ENCODE measurements around the gene NPB.

NPB gene

DNA sequence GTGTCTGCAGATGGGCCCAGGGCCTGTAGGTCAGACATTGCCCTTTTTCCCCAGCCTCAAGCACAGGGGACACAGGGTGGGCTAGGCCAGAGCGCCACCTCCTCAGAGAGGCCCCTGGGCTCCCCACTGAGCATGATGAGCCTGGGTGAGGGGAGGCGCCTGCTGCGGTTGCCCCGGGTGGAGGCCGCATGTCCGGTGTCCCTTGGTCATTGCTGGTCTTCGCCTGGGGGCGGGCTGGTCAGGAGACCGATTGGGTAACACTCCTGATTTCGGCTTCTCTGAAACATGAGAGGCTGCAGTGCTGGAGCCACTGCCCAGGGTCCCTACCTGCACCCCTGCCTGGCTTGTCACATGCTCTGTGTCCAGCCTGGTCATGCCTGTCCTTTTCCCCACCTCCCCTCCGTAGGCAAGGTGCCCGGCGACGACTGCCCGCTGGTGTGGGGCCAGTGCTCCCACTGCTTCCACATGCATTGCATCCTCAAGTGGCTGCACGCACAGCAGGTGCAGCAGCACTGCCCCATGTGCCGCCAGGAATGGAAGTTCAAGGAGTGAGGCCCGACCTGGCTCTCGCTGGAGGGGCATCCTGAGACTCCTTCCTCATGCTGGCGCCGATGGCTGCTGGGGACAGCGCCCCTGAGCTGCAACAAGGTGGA is 2.4 kb upstream of the NPB start:
- no peak for DNase-seq

GRCh38 chr17:81900181-81900820 is 1.7 kb upstream of the NPB start:
- DNase-seq = no peak

GRCh38 chr17:81901167-81902022 is 643 bp upstream of the NPB start:
- DNase-seq = no peak

- DNase-seq = no peak
These were observed 796 bp downstream of the NPB start for GRCh38 chr17:81902653-81903414.

DNA sequence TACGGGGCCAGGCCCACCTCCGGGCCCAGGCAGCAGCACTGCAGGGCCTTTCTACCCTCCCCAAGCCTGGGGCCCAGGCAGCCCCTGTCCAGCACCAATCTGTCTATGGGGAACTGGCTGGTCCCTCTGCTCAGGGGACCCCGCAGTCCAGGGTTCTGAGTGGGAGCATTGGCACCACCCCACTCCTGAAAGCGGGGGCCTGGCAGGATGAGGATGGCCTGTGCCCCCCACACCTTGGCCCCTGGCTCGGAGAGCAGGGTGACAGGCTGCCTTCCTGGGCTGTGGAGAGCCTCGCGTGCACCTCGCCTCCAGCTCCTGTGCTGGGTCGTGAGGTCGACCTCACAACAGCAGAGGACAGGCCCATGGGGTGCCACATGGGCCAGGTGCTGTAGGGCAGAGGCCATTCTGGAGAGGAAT is 1.4 kb downstream of the NPB start:
- DNase-seq = no peak

DNA sequence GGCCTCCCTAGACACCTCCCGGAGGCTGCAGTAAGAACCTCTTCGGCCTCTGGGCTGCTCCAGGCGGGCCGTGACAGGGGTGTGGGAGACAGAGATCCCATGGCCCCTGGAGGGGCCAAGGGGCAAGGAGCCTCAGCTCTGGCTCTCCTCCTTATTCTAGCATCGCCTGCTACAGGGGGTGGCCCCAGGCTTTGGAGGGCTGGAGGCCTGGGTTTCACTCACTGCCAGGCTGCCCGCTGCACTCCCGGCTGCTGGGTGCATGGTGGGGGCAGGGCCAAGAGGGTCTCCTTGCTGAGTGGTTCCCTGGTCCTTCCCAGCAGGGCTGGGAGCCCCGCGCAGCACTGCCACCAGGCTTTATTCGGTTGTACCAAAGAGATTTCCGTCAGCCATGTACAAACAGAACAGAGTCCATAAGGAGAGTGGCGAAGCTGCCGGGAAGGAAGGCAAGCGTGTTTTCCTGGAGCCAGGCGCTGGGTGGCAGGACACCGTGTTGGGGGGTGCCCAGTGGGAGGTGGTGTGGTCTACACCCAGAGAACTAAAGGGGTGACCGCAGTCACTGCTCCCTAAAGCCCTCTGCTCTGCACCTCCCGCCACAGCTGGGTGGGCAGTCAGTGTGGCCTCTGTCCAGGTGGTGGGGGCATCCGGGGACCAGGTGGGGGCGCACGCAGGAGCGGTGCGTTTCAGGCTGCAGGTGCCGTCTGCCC is 2.0 kb downstream of the NPB start:
- DNase-seq = no peak

GRCh38 chr17:81904600-81905423 is 2.8 kb downstream of the NPB start:
- DNase-seq = no peak

DNA sequence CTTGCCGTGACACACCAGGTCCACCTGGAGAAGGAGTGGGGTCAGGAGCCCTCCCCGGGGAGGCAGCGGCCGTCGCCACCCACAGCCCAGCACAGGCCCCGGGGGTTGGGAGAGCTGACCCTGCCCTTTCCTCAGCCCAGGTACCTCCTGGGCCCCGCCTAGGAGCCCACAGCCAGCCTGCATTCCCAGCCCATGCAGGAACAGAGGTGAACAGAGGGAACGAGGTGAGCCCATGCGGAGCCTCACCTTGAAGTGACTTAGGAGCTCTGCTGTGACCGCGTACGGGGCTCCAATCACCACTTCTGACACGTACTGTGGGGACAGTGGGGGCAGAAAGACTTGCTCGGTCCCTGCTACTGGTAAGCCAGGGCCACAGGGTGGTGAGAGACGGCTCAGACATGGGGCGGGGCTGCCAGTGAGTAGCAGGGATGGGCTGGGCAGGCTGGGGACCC is 3.4 kb downstream of the NPB start:
- DNase-seq = no peak

- DNase-seq = no peak
These were observed 4.0 kb downstream of the NPB start for GRCh38 chr17:81905993-81906392.

DNA sequence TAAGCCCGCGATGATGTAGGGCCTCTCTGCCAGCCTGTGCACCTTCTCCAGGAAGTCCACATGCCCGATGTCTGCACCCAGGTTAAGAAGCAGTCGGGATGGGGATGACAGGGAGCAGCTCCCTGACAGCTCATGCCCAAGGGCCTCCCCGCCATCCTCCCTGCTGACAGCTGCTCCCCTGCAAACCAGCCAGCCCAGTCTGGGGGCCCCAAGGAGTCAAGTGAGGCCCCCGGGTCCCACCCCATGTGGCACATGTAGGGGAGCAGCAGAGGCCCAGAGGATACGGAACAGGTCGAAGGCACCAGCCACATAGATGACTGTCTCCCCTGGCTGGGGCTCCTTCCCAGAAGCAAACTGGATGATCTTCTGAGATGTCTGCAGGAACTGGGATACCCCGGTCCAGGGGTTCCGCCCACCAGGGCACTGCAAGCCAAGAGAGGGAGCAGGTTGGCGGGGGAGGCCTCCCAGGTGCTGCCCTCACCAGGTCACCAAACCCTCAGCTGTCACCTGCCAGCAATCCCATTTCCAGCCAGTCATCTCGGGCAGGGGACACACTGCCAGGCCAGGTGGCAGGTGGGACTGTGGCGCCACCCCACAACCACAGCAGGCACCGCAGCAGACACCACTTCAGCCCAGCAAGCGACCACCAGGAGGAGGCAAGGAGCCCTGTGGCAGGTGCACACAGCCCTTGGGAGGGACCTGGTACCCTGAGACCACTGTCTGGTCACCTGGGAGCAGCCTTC is 4.6 kb downstream of the NPB start:
- DNase-seq = no peak

DNA sequence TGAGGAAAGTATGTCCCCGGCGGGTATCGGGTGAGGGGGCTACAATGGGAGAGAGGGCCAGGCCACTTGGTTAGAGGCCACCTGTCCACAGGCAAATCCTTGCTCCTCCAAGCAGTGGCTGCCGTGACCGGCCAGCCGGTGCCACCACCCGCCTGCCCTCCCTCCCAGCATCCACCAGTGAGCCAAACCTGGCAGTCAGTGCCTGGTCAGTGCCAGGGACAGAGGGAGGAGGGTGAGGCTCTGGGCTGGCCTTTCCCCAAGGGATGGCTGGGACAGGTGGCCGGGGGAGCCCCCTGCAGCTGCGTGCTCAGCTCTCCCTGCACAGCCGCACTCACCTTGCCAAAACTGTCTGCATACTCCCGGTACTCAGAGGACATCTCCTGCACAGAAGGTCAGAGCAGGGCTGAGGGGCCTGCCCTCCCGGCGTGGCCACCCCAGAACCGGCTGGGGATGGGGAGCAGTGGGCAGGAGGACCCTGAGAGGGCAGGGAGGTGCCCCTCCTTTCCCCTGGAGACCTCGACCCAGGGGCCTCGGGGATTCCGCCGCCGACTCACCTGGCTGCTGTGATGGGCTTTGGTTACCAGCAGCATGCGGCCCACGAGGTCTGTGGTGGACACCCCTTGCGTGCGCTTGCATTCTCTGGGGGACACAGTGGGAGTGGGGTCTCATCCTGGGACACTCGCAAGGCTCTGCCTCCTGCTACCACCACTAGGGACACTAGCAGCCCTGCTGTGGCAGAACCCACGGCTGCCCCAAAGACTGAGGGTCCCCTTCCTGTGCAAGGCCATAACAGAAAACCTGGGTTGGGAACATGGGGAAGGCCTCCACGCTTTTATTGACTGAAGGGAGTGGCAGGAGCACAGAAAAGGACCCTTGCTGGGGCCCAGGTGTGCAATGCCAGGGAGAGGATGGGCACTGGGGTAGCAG is 5.4 kb downstream of the NPB start:
- DNase-seq = no peak

DNA sequence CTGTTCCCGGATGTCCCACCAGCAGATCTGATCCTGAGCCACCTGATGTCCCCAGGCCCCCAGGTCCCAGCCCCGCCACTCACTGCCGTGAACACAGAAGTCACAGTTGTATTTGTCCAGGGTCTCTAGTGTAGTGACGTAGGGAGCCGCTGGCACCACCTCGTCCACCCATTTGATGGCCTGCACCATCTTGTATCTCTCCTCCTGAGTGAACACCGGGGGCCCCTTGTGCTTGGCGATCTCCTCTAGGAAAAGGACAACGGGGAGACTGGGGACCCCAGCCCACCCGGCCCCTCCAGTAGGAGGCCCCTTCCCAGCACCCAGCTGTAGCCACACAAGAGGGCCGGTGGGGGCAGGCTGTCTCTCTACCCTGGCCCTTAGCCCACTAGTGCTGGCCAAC is 6.8 kb downstream of the NPB start:
- DNase-seq = no peak

DNA sequence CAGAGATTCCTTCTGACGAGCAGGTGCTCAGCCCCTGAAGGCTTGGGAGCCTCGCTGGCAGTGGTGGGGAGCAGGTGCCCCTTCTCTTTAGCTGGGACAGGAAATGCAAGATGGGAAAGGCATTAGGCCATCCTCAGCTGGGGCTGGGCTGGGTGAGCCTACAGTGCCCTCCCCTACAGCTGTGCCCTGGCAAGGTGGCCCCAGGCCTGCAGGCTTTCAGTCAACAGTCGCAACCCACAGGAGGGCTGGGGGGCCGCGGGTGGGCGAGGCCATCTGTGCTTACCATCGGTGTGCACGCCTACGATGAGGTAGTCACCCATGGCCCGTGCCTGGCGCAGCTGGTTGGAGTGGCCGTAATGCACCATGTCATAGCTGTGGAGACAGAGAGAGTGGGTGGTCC is 7.2 kb downstream of the NPB start:
- no peak for DNase-seq

- no peak for DNase-seq
These were observed 8.2 kb downstream of the NPB start for GRCh38 chr17:81909966-81910839.

GRCh38 chr17:81910840-81911276 is 8.8 kb downstream of the NPB start:
- no peak for DNase-seq

DNA sequence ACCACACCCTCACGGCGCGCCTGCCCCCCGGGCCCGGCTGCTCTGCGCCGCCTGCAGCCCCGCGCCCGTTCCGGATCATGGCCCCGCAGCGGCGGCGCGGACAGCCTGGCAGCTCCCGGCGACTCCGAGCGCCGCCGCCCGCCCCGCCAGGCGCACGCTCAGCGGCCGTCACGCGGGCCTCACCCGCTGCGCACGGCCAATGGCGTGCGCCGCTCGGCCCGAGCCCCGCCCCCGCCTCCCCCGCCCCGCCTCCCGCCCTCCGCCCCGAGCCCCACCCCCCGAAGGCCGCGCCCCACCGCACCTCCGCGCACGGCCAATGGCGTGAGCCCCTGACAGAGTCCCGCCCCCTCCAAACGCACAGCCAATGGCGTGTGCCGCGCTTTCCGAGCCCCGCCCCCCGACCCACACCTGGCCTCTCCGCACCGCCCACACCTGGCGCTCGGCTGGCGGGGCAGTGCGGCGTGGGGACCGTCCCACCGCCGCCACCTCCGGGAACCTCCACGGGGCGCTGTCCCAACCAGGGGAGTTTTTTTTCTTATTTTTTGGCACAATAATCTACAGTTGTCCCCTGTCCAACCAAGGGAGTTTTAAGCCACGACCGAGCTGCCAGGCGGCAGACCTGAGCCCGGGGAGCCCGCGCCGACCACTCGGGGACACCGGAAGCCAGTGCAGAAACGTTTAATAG is 9.4 kb downstream of the NPB start, which contains the start of gene PCYT2:
TSS of gene PCYT2 (minus strand) at position 123 of the 685 bp plus-strand sequence. CDS start at position 79, 44 bp downstream.
- DNase-seq = peak; percentile 82

- DNase-seq = no peak
These were observed 9.9 kb downstream of the NPB start for GRCh38 chr17:81911969-81912368.

All from fibroblast of skin of back (primary cell).